Hippocampal formation (tissue), 2 donors: Measurements from ENCODE around the gene SNX25.

Source experiments
- DNase-seq, 2 donors: peaks; one replicate each; lab custom pipeline; 2025; lab: John Stamatoyannopoulos, UW

The SNX25 gene

GRCh38 chr4:185411849-185412248 is 202.5 kb downstream of the SNX25 start:
- DNase-seq, result no peak

- DNase-seq, result no peak
These were observed 203.0 kb downstream of the SNX25 start for GRCh38 chr4:185412412-185412811.
